GM13977 (cell line): ENCODE measurements around the gene PANK4.

Experiments
- DNase-seq: peaks from one replicate; pipeline ENCODE4 v3.0.0; 2012; ENCODE audit warnings: low spot score
- CTCF ChIP-seq: IDR thresholded peaks from 2 replicates; pipeline ENCODE4 v1.5.1; 2012; ENCODE audit warnings: mild to moderate bottlenecking, control low read depth; ENCODE audit not compliant: insufficient read depth; ENCODE audit errors: extremely low read depth, missing control alignments
- in situ Hi-C: fragments of 300-500 bp; cut with MboI; formaldehyde crosslinking; loops from one replicate; pipeline ENCODE4 v1.12.0; 2022; ENCODE audit warnings: low sequenced_read_pairs, low pct_unique_long_range_greater_than_20kb, mixed read lengths, inconsistent platforms; ENCODE audit not compliant: unreplicated experiment

PANK4 gene

DNA sequence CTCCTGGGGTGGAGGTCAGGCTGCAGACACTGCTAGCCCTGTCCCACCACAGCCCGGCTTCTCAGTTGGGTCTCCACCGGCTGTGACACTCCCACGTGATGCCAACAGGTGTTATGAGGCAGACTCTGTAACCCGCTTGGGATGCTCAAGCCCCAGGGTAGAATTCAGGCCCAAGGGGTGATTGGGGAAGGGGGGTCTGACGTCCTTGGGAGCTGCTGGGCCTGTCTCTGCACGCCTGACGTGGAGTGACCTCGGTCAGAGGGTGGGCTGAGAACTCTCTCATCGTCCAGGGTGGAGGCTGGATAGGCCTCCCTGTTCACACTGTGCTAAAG is 11.4 kb upstream of the PANK4 start:
- no peak for TF ChIP-seq CTCF
- in situ Hi-C loops: loop anchor here (25.0 kb wide), 1 partner anchor 350 kb away; the partner anchor contains the start of gene FAAP20
- no peak for DNase-seq

- in situ Hi-C loops: loop anchor here (25.0 kb wide), 1 partner anchor 349 kb away; the partner anchor contains the start of gene FAAP20
- no peak for DNase-seq
- no peak for TF ChIP-seq CTCF
These were observed 9.6 kb upstream of the PANK4 start for GRCh38 chr1:2535981-2536380.

DNA sequence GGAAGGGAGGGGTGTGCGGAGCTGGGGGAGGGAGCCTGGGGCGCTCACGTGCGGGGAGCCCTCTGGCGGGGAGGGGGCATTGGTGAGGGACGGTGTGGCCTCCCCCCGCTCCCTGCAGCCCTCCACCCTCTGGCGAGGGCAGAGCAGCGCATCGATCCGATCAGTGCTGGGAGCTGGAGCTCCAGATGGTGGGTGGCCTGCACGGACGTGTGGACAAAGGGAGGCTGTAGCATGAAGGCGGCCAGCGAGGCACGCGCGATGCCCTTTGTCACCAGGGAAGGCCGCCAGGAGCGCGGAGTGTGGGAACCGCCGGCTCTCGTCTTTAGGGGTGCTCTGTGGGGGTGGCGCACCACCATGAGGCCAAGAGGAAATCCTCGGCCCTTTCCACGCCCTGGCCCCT is 9.1 kb upstream of the PANK4 start:
- DNase-seq: no peak
- in situ Hi-C loops: loop anchor here (25.0 kb wide), 1 partner anchor 348 kb away; the partner anchor contains the start of gene FAAP20
- TF ChIP-seq CTCF: no peak

DNA sequence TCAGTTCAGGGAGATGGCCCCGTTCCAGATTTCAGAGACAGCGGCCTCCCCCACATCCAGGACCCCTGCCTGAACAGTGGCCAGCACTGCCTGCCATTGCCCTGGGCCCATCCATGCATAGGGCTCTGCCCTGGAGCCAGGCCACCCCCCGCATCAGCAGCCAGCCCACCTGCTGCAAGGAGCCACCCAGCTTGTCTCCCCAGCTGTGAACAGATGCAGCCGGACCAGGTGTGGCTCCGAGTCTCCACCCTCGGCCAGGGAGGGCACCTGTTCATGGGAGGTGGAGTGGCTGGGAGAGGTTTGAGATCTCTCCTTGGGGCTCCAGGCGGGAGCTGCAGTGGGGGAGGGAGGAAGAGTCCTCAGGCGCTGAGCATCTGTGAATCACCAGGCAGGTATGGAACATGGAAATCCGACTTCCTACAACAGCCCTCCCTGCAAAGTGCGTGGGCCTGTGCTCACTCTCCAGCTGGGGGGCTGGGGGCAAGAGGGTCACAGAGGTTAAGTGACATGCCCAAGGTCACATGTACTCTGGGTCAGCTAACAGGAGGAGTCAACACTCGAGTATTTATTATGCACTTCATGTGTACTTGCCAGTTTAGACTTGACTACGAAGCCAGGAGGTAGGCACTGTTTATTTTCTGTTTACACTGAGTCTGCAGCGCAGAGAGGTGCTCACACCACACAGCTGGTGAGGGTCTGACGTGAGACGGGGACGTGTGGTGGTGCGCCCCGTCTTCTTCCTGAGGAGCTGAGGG is 8.5 kb upstream of the PANK4 start:
- no peak for DNase-seq
- in situ Hi-C loops: loop anchor here (25.0 kb wide), 1 partner anchor 348 kb away; the partner anchor contains the start of gene FAAP20
- no peak for TF ChIP-seq CTCF

GRCh38 chr1:2534315-2534686 is 7.9 kb upstream of the PANK4 start:
- no peak for TF ChIP-seq CTCF
- no peak for DNase-seq
- in situ Hi-C loops: loop anchor here (25.0 kb wide), 1 partner anchor 347 kb away; the partner anchor contains the start of gene FAAP20

DNA sequence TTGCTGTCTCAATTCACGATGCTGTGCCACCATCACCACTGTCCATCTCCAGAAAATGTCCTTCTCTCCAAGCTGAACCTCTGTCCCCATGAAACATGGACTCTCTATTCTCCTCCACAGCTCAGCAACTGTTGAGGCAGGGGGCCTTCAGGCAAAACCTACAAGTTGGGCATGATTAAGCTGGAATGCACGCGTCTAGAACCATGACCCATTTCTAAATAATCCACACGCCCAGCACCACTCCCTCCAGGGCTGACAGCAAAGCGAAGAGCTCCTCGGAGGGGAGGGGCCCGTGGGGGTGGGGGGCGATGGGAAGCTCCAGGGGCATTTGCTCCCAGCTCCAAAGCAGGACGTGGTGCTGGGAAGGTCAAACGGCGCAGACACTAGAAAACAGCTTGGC is 7.0 kb upstream of the PANK4 start:
- in situ Hi-C loops: loop anchor here (25.0 kb wide), 1 partner anchor 346 kb away; the partner anchor contains the start of gene FAAP20
- DNase-seq: no peak
- TF ChIP-seq CTCF: no peak
